Gastrocnemius medialis (tissue), 4 donors: ENCODE results near the gene SHCBP1L. TPM values are rescaled to one million over a fixed set of nuclear protein-coding genes. Genes with fewer than 3 reads are reported as not detected.
A peak's percentile ranks its signal among the peaks of the same experiment; 100 is the strongest.

Experiments
- ATAC-seq, 2 donors: fragments of 150-250 bp; one replicate each; pipeline ENCODE4 v1.9.1; 2016
- DNase-seq, 2 donors: peaks; one replicate each; pipeline ENCODE4 v3.0.0-alpha.2; 2019
- H3K27ac ChIP-seq, 4 donors: fragments of 200-600 bp; sonication (generic); 1 replicate in 1 of 4; 2 replicates in 3 of 4; pipeline ENCODE4 v1.5.1; 2016 to 2018; ENCODE audit warnings: mild to moderate bottlenecking in 2 of 4, moderate library complexity in 1 of 4
- H3K27me3 ChIP-seq, 3 donors: fragments of 200-600 bp; sonication (generic) in 2 of 3; 1 replicate in 1 of 3; 2 replicates in 2 of 3; pipeline versions ENCODE4 v1.5.1 to v1.6.0; 2016 to 2019; ENCODE audit warnings: mild to moderate bottlenecking in 1 of 3, moderate library complexity in 1 of 3
- H3K36me3 ChIP-seq, 2 donors: fragments of 200-600 bp; sonication (generic) in 1 of 2; one replicate each; pipeline ENCODE4 v1.5.1; 2017 to 2018
- H3K4me1 ChIP-seq, 2 donors: fragments of 200-600 bp; sonication (generic) in 1 of 2; one replicate each; pipeline ENCODE4 v1.5.1; 2016 to 2017; ENCODE audit warnings: mild to moderate bottlenecking in 2 of 2
- H3K4me3 ChIP-seq, 4 donors: fragments of 200-600 bp; sonication (generic) in 3 of 4; 1 replicate in 1 of 4; 2 replicates in 3 of 4; pipeline ENCODE4 v1.5.1; 2016 to 2019; ENCODE audit warnings: mild to moderate bottlenecking in 2 of 4
- H3K9me3 ChIP-seq, 3 donors: fragments of 200-600 bp; sonication (generic) in 2 of 3; 1 replicate in 1 of 3; 2 replicates in 2 of 3; pipeline ENCODE4 v1.5.1; 2016 to 2019
- CTCF ChIP-seq, 5 experiments: fragments of 450-650 bp in 3 of 5; fragments of 200-600 bp in 2 of 5; sonication (generic) in 2 of 5; IDR thresholded peaks in 4 of 5; conservative IDR thresholded peaks in 1 of 5; 1 replicate in 4 of 5; 2 replicates in 1 of 5; pipeline ENCODE4 v1.5.1; 2016 to 2019; ENCODE audit warnings: antibody characterized with exemption in 5 of 5, mild to moderate bottlenecking in 3 of 5, moderate library complexity in 3 of 5
- POLR2A ChIP-seq, 2 donors: fragments of 450-650 bp; IDR thresholded peaks; one replicate each; pipeline ENCODE4 v1.6.1; 2017; ENCODE audit warnings: antibody characterized with exemption in 2 of 2, mild to moderate bottlenecking in 2 of 2, moderate library complexity in 2 of 2
- in situ Hi-C, 4 donors: fragments of 200-750 bp; cut with MboI; loops; one replicate each; pipeline versions ENCODE4 v1.15.0 to v1.8.0; 2017; ENCODE audit warnings: low sequenced_read_pairs in 4 of 4
- intact Hi-C: fragments of 100-400 bp; cut with DNase I; formaldehyde crosslinking; loops from one replicate; pipeline ENCODE4 v1.15.1; 2023; ENCODE audit warnings: low total_unique reads
- total RNA-seq, 4 donors: library from RNA; depleted of rRNA; stranded (reverse); fragments of >200 nt; gene quantifications; one replicate each; pipeline versions ENCODE4 v1.1.0 to v1.2.3, GENCODE V29; 2016

SHCBP1L gene
- total RNA-seq, 4 donors from 2014 or later = not detected

GRCh38 chr1:182962554-182963115 lies 9.7 kb upstream of the SHCBP1L start:
- H3K4me1 ChIP-seq = peaks cover 3% of the 10 kb centered on the region in 2 donors
- no peaks in the 10 kb centered on the region for H3K27me3 ChIP-seq
- peak; percentile 81 to 85 for DNase-seq
- no peaks in the 10 kb centered on the region for H3K9me3 ChIP-seq
- H3K4me3 ChIP-seq = peak overlapping the region; percentile 30 to 42 (median 40)
- intact Hi-C loops (loop anchor here (1.0 to 10.0 kb wide), 6 partner anchors 62 to 355 kb away; no protein-coding TSS in a partner anchor), in situ Hi-C loops (loop anchor here (10.0 to 25.0 kb wide), 6 partner anchors 52 to 325 kb away; partner anchors contain the start of gene LAMC1 (in 1 of the 4))
- ATAC-seq = peak; percentile 100
- no peaks in the 10 kb centered on the region for H3K36me3 ChIP-seq
- TF ChIP-seq CTCF (IDR thresholded peaks at IDR 0.05 in 4 of 5, conservative IDR thresholded peaks at IDR 0.05 in 1 of 5) (peak; percentile 85 to 97 (median 94)), POLR2A (IDR thresholded peaks at IDR 0.05) (peak; percentile 14 to 71)
- peak overlapping the region; percentile 72 to 79 (median 74) for H3K27ac ChIP-seq

- ATAC-seq = no peak
- in situ Hi-C loops = loop anchor here (10.0 to 25.0 kb wide), 6 partner anchors 55 to 327 kb away; partner anchors contain the start of gene LAMC1 (in 1 of the 4)
Measured at GRCh38 chr1:182960046-182960445, 7.1 kb upstream of the SHCBP1L start.

GRCh38 chr1:182957902-182958395 lies 5.0 kb upstream of the SHCBP1L start:
- in situ Hi-C loops (loop anchor here (5.0 to 25.0 kb wide), 4 partner anchors 59 to 329 kb away; no protein-coding TSS in a partner anchor), intact Hi-C loops (loop anchor here (10.0 kb wide), 1 partner anchor 507 kb away; no protein-coding TSS in a partner anchor)
- no peak overlapping the region for H3K4me3 ChIP-seq
- no peaks in the 10 kb centered on the region for H3K9me3 ChIP-seq
- peaks cover 2 to 3% of the 10 kb centered on the region in 2 donors for H3K4me1 ChIP-seq
- no peak for ATAC-seq
- H3K27ac ChIP-seq = no peak overlapping the region
- H3K36me3 ChIP-seq = no peaks in the 10 kb centered on the region
- no peak for TF ChIP-seq CTCF (IDR thresholded peaks at IDR 0.05 in 4 of 5, conservative IDR thresholded peaks at IDR 0.05 in 1 of 5)
- TF ChIP-seq POLR2A (IDR thresholded peaks at IDR 0.05) = no peak
- H3K27me3 ChIP-seq = peaks cover 5 to 7% (median 6%) of the 10 kb centered on the region in 3 donors
- no peak for DNase-seq

More at GRCh38 chr1:182960046-182960445, 7.1 kb upstream of the SHCBP1L start:
- no peak overlapping the region for H3K27ac ChIP-seq
- no peak for DNase-seq
- H3K36me3 ChIP-seq = no peaks in the 10 kb centered on the region
- intact Hi-C loops = loop anchor here (5.0 to 10.0 kb wide), 3 partner anchors 175 to 357 kb away; no protein-coding TSS in a partner anchor
- no peaks in the 10 kb centered on the region for H3K27me3 ChIP-seq
- no peaks in the 10 kb centered on the region for H3K9me3 ChIP-seq
- peaks cover 3% of the 10 kb centered on the region in 2 donors for H3K4me1 ChIP-seq
- no peak overlapping the region for H3K4me3 ChIP-seq
- TF ChIP-seq CTCF (IDR thresholded peaks at IDR 0.05 in 4 of 5, conservative IDR thresholded peaks at IDR 0.05 in 1 of 5) (no peak), POLR2A (IDR thresholded peaks at IDR 0.05) (no peak)

- no peaks in the 10 kb centered on the region for H3K4me1 ChIP-seq
Measured at GRCh38 chr1:182956708-182957365, 3.9 kb upstream of the SHCBP1L start.

More at GRCh38 chr1:182956708-182957365, 3.9 kb upstream of the SHCBP1L start:
- no peaks in the 10 kb centered on the region for H3K9me3 ChIP-seq
- intact Hi-C loops = loop anchor here (10.0 kb wide), 1 partner anchor 508 kb away; no protein-coding TSS in a partner anchor
- H3K4me3 ChIP-seq = no peak overlapping the region
- peaks cover 13 to 15% (median 14%) of the 10 kb centered on the region in 3 donors for H3K27me3 ChIP-seq
- no peak for DNase-seq
- no peak for ATAC-seq
- H3K27ac ChIP-seq = no peak overlapping the region
- H3K36me3 ChIP-seq = no peaks in the 10 kb centered on the region
- in situ Hi-C loops = loop anchor here (5.0 to 25.0 kb wide), 4 partner anchors 60 to 330 kb away; no protein-coding TSS in a partner anchor
- TF ChIP-seq POLR2A (IDR thresholded peaks at IDR 0.05) = no peak
- no peak for TF ChIP-seq CTCF (IDR thresholded peaks at IDR 0.05 in 4 of 5, conservative IDR thresholded peaks at IDR 0.05 in 1 of 5)
